B cell (primary cell): Measurements from ENCODE around the gene CHD9. TPM values are rescaled to one million over a fixed set of nuclear protein-coding genes. Genes with fewer than 3 reads are reported as not detected.

Experiments
- ATAC-seq: fragments of 200-7000 bp; cut with Tn5 transposase; one replicate; pipeline ENCODE4 v1.10.0; 2021; ENCODE audit warnings: low read depth, mild to moderate bottlenecking, moderate number of reproducible peaks, moderate library complexity
- CTCF ChIA-PET: fragments of 350-600 bp; sonication (Branson Sonifier 250); formaldehyde crosslinking; loops from one replicate; lab custom pipeline; 2021; ENCODE audit warnings: antibody characterized with exemption, inconsistent platforms; lab: Charles Lee
- POLR2A ChIA-PET: fragments of 350-600 bp; sonication (Branson Sonifier 250); formaldehyde crosslinking; loops from one replicate; lab custom pipeline; 2021; ENCODE audit warnings: antibody characterized with exemption; lab: Charles Lee
- DNase-seq: peaks from one replicate; pipeline ENCODE4 v3.0.0; 2013
- H2AFZ ChIP-seq: 2 replicates; pipeline ENCODE4 v1.6.1; 2012; ENCODE audit warnings: mild to moderate bottlenecking, low read depth, low read length; ENCODE audit not compliant: insufficient read depth, poor library complexity, severe bottlenecking
- H3K27ac ChIP-seq, 2 donors: 1 replicate in 1 of 2; 2 replicates in 1 of 2; pipeline ENCODE4 v1.5.1; 2012 to 2013; ENCODE audit warnings: low read length in 2 of 2, mild to moderate bottlenecking in 2 of 2, moderate library complexity in 1 of 2
- H3K27me3 ChIP-seq, 4 experiments: fragments of 200-600 bp in 1 of 4; sonication (generic) in 1 of 4; replicated peaks in 1 of 4; 1 replicate in 2 of 4; 2 replicates in 2 of 4; pipeline versions ENCODE4 v1.6.1 to v1.7.0; 2013 to 2016; ENCODE audit warnings: low read length in 3 of 4, mild to moderate bottlenecking in 2 of 4, mixed read lengths in 1 of 4, moderate library complexity in 1 of 4; ENCODE audit not compliant: insufficient read depth in 4 of 4, control insufficient read depth in 3 of 4; ENCODE audit errors: control extremely low read depth in 1 of 4
- H3K36me3 ChIP-seq, 2 experiments: replicated peaks in 1 of 2; 1 replicate in 1 of 2; 2 replicates in 1 of 2; pipeline versions ENCODE4 v1.6.1 to v1.7.1; 2013; ENCODE audit warnings: low read length in 1 of 2; ENCODE audit not compliant: insufficient read depth in 2 of 2, control insufficient read depth in 1 of 2; ENCODE audit errors: control extremely low read depth in 1 of 2, extremely low read depth in 1 of 2
- H3K4me1 ChIP-seq, 2 donors: fragments of 200-600 bp in 1 of 2; sonication (generic) in 1 of 2; 1 replicate in 1 of 2; 2 replicates in 1 of 2; pipeline versions ENCODE4 v1.5.1 to v1.6.1; 2013 to 2017; ENCODE audit warnings: low read length in 2 of 2; ENCODE audit not compliant: control insufficient read depth in 2 of 2, insufficient read depth in 2 of 2
- H3K4me2 ChIP-seq: replicated peaks from 2 replicates; pipeline ENCODE3; 2012; ENCODE audit warnings: mild to moderate bottlenecking, low read depth, low read length; ENCODE audit not compliant: poor library complexity, severe bottlenecking
- H3K4me3 ChIP-seq, 5 experiments: fragments of 200-600 bp in 1 of 5; sonication (generic) in 1 of 5; 1 replicate in 3 of 5; 2 replicates in 2 of 5; pipeline versions ENCODE4 v1.5.1 to v1.7.0; 2011 to 2016; ENCODE audit warnings: low read length in 4 of 5, mild to moderate bottlenecking in 4 of 5, low read depth in 2 of 5, control low read depth in 1 of 5, moderate library complexity in 1 of 5; ENCODE audit not compliant: insufficient read depth in 1 of 5; ENCODE audit errors: control extremely low read depth in 1 of 5, extremely low read depth in 1 of 5
- H3K79me2 ChIP-seq: fragments of 200-600 bp; sonication (generic); one replicate; pipeline ENCODE4 v1.6.0; 2016; ENCODE audit warnings: low read length; ENCODE audit not compliant: control insufficient read depth, insufficient read depth
- H3K9ac ChIP-seq: fragments of 200-600 bp; sonication (generic); 2 replicates; pipeline ENCODE4 v1.6.1; 2017; ENCODE audit warnings: mild to moderate bottlenecking, low read length, moderate library complexity
- H3K9me3 ChIP-seq, 3 donors: one replicate each; pipeline versions ENCODE4 v1.6.1 to v1.7.1; 2013; ENCODE audit warnings: low read length in 2 of 3; ENCODE audit not compliant: control insufficient read depth in 2 of 3, insufficient read depth in 1 of 3; ENCODE audit errors: control extremely low read depth in 1 of 3
- H4K20me1 ChIP-seq: 2 replicates; pipeline ENCODE4 v1.6.0; 2012; ENCODE audit warnings: mild to moderate bottlenecking, low read length; ENCODE audit not compliant: insufficient read depth, control insufficient read depth, poor library complexity, severe bottlenecking
- H3K27ac Mint-ChIP-seq: one replicate; pipeline ENCODE4 v1.8.0; 2021; ENCODE audit warnings: mixed read lengths
- H3K27me3 Mint-ChIP-seq: one replicate; pipeline ENCODE4 v1.8.0; 2021; ENCODE audit warnings: mixed read lengths
- H3K4me1 Mint-ChIP-seq: one replicate; pipeline ENCODE4 v1.8.0; 2021; ENCODE audit warnings: mixed read lengths
- H3K4me3 Mint-ChIP-seq: one replicate; pipeline ENCODE4 v1.8.0; 2021; ENCODE audit warnings: mixed read lengths
- H3K9me3 Mint-ChIP-seq: one replicate; pipeline ENCODE4 v1.8.0; 2022; ENCODE audit warnings: mixed read lengths; ENCODE audit not compliant: insufficient read depth
- CTCF ChIP-seq: fragments of 200-600 bp; IDR thresholded peaks from one replicate; pipeline ENCODE4 v1.8.0; 2022; ENCODE audit warnings: antibody characterized with exemption, mild to moderate bottlenecking
- EZH2 ChIP-seq: IDR thresholded peaks from 2 replicates; pipeline ENCODE4 v1.6.1; 2012; ENCODE audit warnings: borderline replicate concordance, low read depth, mild to moderate bottlenecking, moderate library complexity, low read length; ENCODE audit not compliant: insufficient read depth, poor library complexity, severe bottlenecking
- WGBS: methylation state at CpG from one replicate; pipeline ENCODE4 v1.1.5; 2013; ENCODE audit warnings: missing lambda C conversion rate; ENCODE audit not compliant: insufficient coverage; 5-methylcytosine and 5-hydroxymethylcytosine counted together
- intact Hi-C: fragments of 100-400 bp; cut with micrococcal nuclease; formaldehyde crosslinking; loops from one replicate; pipeline ENCODE4 v1.10.0; 2022
- polyA plus RNA-seq: library from polyadenylated mRNA; depleted of rRNA; stranded (reverse); fragments of >200 nt; gene quantifications from 2 replicates; pipeline ENCODE4 v1.2.3, GENCODE V29; 2012
- total RNA-seq, 2 donors: library from RNA; stranded (reverse); fragments of 120-200 nt in 1 of 2; gene quantifications; 1 replicate in 1 of 2; 2 replicates in 1 of 2; pipeline versions ENCODE4 v1.2.3 to v1.2.4, GENCODE V29; 2013 to 2022

CHD9 gene
- total and polyA plus RNA-seq, 2 donors (not counting 1 experiment from before 2014, with no cell fraction given): 12.2 to 102 TPM

- no peak overlapping the region for H3K27ac ChIP-seq
- Mint-ChIP-seq H3K27me3 (no peaks in the 10 kb centered on the region), H3K9me3 (no peaks in the 10 kb centered on the region), H3K27ac (no peak overlapping the region), H3K4me1 (peaks cover 39% of the 10 kb centered on the region), H3K4me3 (no peak overlapping the region)
- peaks cover 85% of the 10 kb centered on the region for H3K79me2 ChIP-seq
- DNase-seq (no peak), ATAC-seq (no peak)
- ChIA-PET POLR2A (interaction anchor here (0.5 kb wide), 1 partner anchor 11 kb away, joined by 4 read pairs; no protein-coding TSS in a partner anchor), CTCF (interaction anchor here (1.0 kb wide), 1 partner anchor 75 kb away, joined by 3 read pairs; no protein-coding TSS in a partner anchor)
- peaks cover 3 to 8% of the 10 kb centered on the region in 2 experiments for H3K36me3 ChIP-seq
- no peak overlapping the region for H3K4me3 ChIP-seq
- no peak overlapping the region for H2AFZ ChIP-seq
- H4K20me1 ChIP-seq: peaks cover 4% of the 10 kb centered on the region
- H3K4me2 ChIP-seq: no peak overlapping the region
- no peaks in the 10 kb centered on the region for H3K27me3 ChIP-seq
- WGBS: 100% methylated on average over 8 of the region's 8 CpGs
- no peak overlapping the region for H3K9ac ChIP-seq
- peaks cover 7 to 11% of the 10 kb centered on the region in 2 donors for H3K4me1 ChIP-seq
- H3K9me3 ChIP-seq: no peaks in the 10 kb centered on the region
- intact Hi-C loops: no loop called here
- TF ChIP-seq CTCF: no peak
- TF ChIP-seq EZH2: no peak
Measured at GRCh38 chr16:53084746-53085334, 30.0 kb downstream of the CHD9 start.

GRCh38 chr16:53085369-53085843 is 30.6 kb downstream of the CHD9 start:
- Histone ChIP-seq H2AFZ (no peak overlapping the region), H3K4me3 (no peak overlapping the region), H3K36me3 (peaks cover 3 to 8% of the 10 kb centered on the region in 2 experiments), H3K4me2 (no peak overlapping the region), H3K27me3 (no peaks in the 10 kb centered on the region), H3K79me2 (peaks cover 85% of the 10 kb centered on the region), H3K9ac (no peak overlapping the region), H4K20me1 (peaks cover 4% of the 10 kb centered on the region), H3K9me3 (no peaks in the 10 kb centered on the region), H3K27ac (no peak overlapping the region), H3K4me1 (peaks cover 13 to 17% of the 10 kb centered on the region in 2 donors)
- Mint-ChIP-seq H3K9me3 (no peaks in the 10 kb centered on the region), H3K4me3 (no peak overlapping the region), H3K27me3 (no peaks in the 10 kb centered on the region), H3K4me1 (peaks cover 39% of the 10 kb centered on the region), H3K27ac (no peak overlapping the region)
- 60% methylated on average over 2 of the region's 4 CpGs for WGBS
- TF ChIP-seq EZH2 (no peak), CTCF (no peak)
- ChIA-PET CTCF (interaction anchor here (0.7 to 1.0 kb wide), 2 partner anchors 14 to 75 kb away, joined by 3 read pairs; no protein-coding TSS in a partner anchor), POLR2A (interaction anchor here (0.5 kb wide), 1 partner anchor 10 kb away, joined by 4 read pairs; no protein-coding TSS in a partner anchor)
- ATAC-seq: no peak
- intact Hi-C loops: no loop called here
- DNase-seq: no peak
